Small intestine (tissue), 16 donors: ENCODE results near the gene ASCL2. TPM values are rescaled to one million over a fixed set of nuclear protein-coding genes. Genes with fewer than 3 reads are reported as not detected.

Experiments used
- DNase-seq, 2 donors: peaks; one replicate each; pipeline versions ENCODE4 v3.0.0 to v3.0.0-alpha.2; 2013
- FAIRE-seq: peaks from 2 replicates; lab custom pipeline; 2012; peaks lifted over from hg19 to GRCh38; lab: Jason Lieb, UNC
- H3K27ac ChIP-seq, 3 donors: one replicate each; pipeline ENCODE4 v1.5.1; 2013; ENCODE audit warnings: low read length in 2 of 3, mild to moderate bottlenecking in 2 of 3, control low read depth in 1 of 3, inconsistent platforms in 1 of 3, low read depth in 1 of 3, moderate library complexity in 1 of 3
- H3K27me3 ChIP-seq, 3 donors: one replicate each; pipeline ENCODE4 v1.6.1; 2013; ENCODE audit warnings: low read length in 3 of 3, inconsistent platforms in 1 of 3; ENCODE audit not compliant: control insufficient read depth in 3 of 3, insufficient read depth in 3 of 3
- H3K36me3 ChIP-seq, 3 donors: one replicate each; pipeline ENCODE4 v1.6.1; 2013; ENCODE audit warnings: low read length in 3 of 3, inconsistent platforms in 1 of 3, low read depth in 1 of 3, mild to moderate bottlenecking in 1 of 3, moderate library complexity in 1 of 3; ENCODE audit not compliant: control insufficient read depth in 3 of 3, insufficient read depth in 2 of 3
- H3K4me1 ChIP-seq, 3 donors: one replicate each; pipeline ENCODE4 v1.6.1; 2013; ENCODE audit warnings: low read length in 2 of 3, inconsistent platforms in 1 of 3, low read depth in 1 of 3, mild to moderate bottlenecking in 1 of 3, moderate library complexity in 1 of 3; ENCODE audit not compliant: control insufficient read depth in 3 of 3, insufficient read depth in 2 of 3
- H3K4me3 ChIP-seq, 3 donors: one replicate each; pipeline ENCODE4 v1.5.1; 2013; ENCODE audit warnings: low read length in 3 of 3, control low read depth in 1 of 3, inconsistent platforms in 1 of 3, low read depth in 1 of 3, mild to moderate bottlenecking in 1 of 3, moderate library complexity in 1 of 3
- H3K9me3 ChIP-seq, 2 donors: one replicate each; pipeline ENCODE4 v1.6.1; 2013; ENCODE audit warnings: low read depth in 1 of 2, low read length in 1 of 2; ENCODE audit not compliant: control insufficient read depth in 2 of 2, insufficient read depth in 1 of 2
- WGBS, 3 donors: extraction: QIAGEN DNeasy Blood & Tissue Kit; methylation state at CpG; one replicate each; pipeline ENCODE4 v1.1.7; 2013; 5-methylcytosine and 5-hydroxymethylcytosine counted together
- long read RNA-seq, 10 donors: transcript quantifications; one replicate each; lab custom pipeline, GENCODE V29; 2026
- polyA plus RNA-seq, 4 donors: library from polyadenylated mRNA; stranded (reverse) in 3 of 4; unstranded in 1 of 4; fragments of 200-250 nt in 3 of 4; fragments of 120-200 nt in 1 of 4; gene quantifications; one replicate each; pipeline versions ENCODE4 v1.2.1 to v1.2.3, GENCODE V29; 2013
- donor health status: healthy with polysubstance abuse.
- donor health status: control.
- donor health status: control.
- donor health status: Bipolar disorder and iron deficiency.
- donor health status: healthy.

ASCL2 gene, protein sequence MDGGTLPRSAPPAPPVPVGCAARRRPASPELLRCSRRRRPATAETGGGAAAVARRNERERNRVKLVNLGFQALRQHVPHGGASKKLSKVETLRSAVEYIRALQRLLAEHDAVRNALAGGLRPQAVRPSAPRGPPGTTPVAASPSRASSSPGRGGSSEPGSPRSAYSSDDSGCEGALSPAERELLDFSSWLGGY
- polyA plus RNA-seq = 10 to 100 TPM in 2 of 4 donors, 1 to 10 TPM in 1, under 1 TPM in 1; 0.89 to 16.5 (median 9.4) TPM
- long read RNA-seq, donor 1, transcript ASCL2-201 (2 exons, 1,852 nt) = major isoform, 53 of 59 reads
- long read RNA-seq, donor 1, partial matches to known transcripts = 0 of 59 reads
- long read RNA-seq, donor 1, other reads (novel, unspliced or antisense) = 6 of 59 reads
- long read RNA-seq, donor 2, transcript ASCL2-201 (2 exons, 1,852 nt) = major isoform, 6 of 11 reads
- long read RNA-seq, donor 2, partial matches to known transcripts = 5 of 11 reads
- long read RNA-seq, donor 2, other reads (novel, unspliced or antisense) = 0 of 11 reads
- long read RNA-seq, donor 3, transcript ASCL2-201 (2 exons, 1,852 nt) = major isoform, 14 of 14 reads
- long read RNA-seq, donor 3, partial matches to known transcripts = 0 of 14 reads
- long read RNA-seq, donor 3, other reads (novel, unspliced or antisense) = 0 of 14 reads
- long read RNA-seq, donor 4 = 0 reads
- long read RNA-seq, donor 5, transcript ASCL2-201 (2 exons, 1,852 nt) = major isoform, 8 of 18 reads
- long read RNA-seq, donor 5, partial matches to known transcripts = 10 of 18 reads
- long read RNA-seq, donor 5, other reads (novel, unspliced or antisense) = 0 of 18 reads
- long read RNA-seq, donor 6, transcript ASCL2-201 (2 exons, 1,852 nt) = major isoform, 28 of 48 reads
- long read RNA-seq, donor 6, partial matches to known transcripts = 20 of 48 reads
- long read RNA-seq, donor 6, other reads (novel, unspliced or antisense) = 0 of 48 reads
- long read RNA-seq, donor 7 = 0 reads
- long read RNA-seq, donor 8 = 0 reads
- long read RNA-seq, donor 9, transcript ASCL2-201 (2 exons, 1,852 nt) = major isoform, 9 of 9 reads
- long read RNA-seq, donor 9, partial matches to known transcripts = 0 of 9 reads
- long read RNA-seq, donor 9, other reads (novel, unspliced or antisense) = 0 of 9 reads
- long read RNA-seq, donor 10, transcript ASCL2-201 (2 exons, 1,852 nt) = major isoform, 14 of 28 reads
- long read RNA-seq, donor 10, partial matches to known transcripts = 14 of 28 reads
- long read RNA-seq, donor 10, other reads (novel, unspliced or antisense) = 0 of 28 reads

DNA sequence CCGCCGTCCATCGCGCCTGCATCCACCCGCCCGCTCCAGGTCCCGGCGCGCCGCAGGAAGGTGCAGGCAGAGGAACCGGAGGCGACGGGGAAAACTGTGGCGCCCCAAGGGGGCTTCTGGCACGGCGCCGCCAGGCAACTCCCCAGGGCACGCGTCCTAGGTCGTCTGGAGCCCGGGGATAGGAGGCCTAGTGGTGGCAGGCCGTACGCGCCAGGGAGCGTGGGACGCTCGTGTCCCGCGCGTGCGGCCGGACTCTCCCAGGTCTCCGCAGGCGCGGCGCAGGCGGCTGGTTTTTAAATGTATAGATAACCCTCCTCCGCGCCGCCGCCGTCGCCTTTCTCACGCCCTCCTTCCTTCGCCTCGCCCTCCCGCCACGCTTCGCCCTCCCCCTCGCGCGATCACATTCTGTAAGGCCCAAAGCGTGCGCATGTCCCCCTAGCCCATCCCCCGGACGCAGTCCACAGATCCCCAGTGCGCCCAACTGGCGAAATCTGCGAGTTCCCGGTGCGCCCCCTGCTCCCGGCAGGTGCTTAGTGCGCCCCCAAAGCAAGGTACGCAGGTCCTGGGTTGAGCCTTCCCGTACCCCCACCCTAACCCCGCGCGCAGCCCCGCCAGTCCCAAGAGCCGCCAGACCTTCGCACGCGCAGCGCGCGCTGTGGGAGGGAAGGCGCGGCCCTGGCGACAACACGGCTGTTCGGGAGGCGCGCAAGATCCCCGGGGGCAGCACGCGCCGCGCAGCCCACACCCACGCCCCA is at the start of gene ASCL2:
TSS of gene ASCL2 (minus strand) at position 267 of the 755 bp plus-strand sequence. CDS start at position 11, 256 bp downstream.
- DNase-seq = peak; percentile 20 to 71
- peaks cover 0 to 5% of the 10 kb centered on the region in 2 donors for H3K9me3 ChIP-seq
- H3K4me3 ChIP-seq = peak within 1 kb of the TSS in 2 of 3 donors; percentile 50 to 55
- H3K36me3 ChIP-seq = peaks cover 0 to 28% (median 0%) of the 10 kb centered on the region in 3 donors
- no peak for FAIRE-seq
- 2 to 4% (median 2%) methylated on average over 42 to 89 of the region's 89 CpGs for WGBS, 3 donors
- H3K27ac ChIP-seq = peak within 1 kb of the TSS; percentile 6 to 75 (median 66)
- H3K4me1 ChIP-seq = peaks cover 0 to 10% (median 3%) of the 10 kb centered on the region in 3 donors
- H3K27me3 ChIP-seq = peaks cover 0 to 29% (median 5%) of the 10 kb centered on the region in 3 donors

DNA sequence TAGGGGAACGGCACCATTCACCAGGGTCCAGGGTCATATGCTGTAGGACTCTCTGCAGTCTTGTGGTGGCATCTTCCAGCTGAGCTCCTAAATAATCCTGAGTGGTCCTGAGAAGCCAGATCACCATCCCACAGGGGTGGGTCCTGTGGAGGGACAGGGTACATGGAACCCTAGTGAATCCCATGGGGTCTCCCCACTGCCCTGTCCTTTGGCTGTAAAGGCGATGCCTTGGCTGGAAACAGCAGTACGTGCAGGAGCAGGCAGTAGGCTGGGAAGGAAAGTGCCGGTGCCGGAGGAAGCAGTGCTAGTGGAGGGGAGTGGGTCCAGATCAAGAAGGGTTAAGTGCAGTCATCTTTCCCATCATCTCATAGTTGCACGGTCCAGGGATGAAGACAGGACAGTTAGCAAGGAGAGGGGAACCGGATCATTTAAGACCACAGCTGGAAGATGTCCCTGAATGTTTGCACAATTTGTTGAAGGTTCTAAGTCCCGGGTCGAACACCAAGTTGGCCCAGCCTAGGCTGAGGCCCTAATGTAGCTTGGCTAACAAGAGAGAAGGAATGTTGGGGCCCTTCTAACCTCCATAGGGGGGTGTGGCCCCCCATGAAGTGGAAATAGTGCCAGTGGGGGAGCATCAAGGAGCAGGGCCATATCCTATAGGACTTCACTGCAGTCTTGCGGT is 49.5 kb upstream of the ASCL2 start:
- FAIRE-seq = no peak
- Histone ChIP-seq H3K9me3 (peaks cover 0 to 12% of the 10 kb centered on the region in 2 donors), H3K36me3 (no peaks in the 10 kb centered on the region), H3K27ac (no peak overlapping the region), H3K4me1 (no peaks in the 10 kb centered on the region), H3K4me3 (no peak overlapping the region), H3K27me3 (peaks cover 0 to 2% (median 0%) of the 10 kb centered on the region in 3 donors)
- 70 to 78% (median 74%) methylated on average over 10 of the region's 10 CpGs for WGBS, 3 donors
- DNase-seq = no peak

DNA sequence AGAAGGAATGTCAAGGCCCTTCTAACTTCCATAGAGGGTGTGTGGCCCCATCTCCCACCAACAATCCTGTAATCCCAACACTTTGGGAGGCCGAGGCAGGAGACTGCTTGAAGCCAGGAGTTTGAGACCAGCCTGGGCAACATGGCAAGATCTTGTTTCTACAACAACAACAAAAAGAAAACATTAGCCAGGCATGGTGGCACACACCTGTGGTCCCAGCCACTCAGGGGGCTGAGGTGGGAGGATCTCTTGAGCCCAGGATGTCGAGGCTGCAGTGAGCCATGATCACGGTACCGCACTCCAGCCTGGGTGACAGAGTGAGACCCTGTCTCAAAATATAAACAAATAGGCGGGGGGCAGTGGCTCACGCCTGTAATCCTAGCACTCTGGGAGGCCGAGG is 48.3 kb upstream of the ASCL2 start:
- Histone ChIP-seq H3K27me3 (peaks cover 0 to 2% (median 0%) of the 10 kb centered on the region in 3 donors), H3K4me1 (peaks cover 0 to 7% (median 3%) of the 10 kb centered on the region in 3 donors), H3K27ac (no peak overlapping the region), H3K4me3 (no peak overlapping the region), H3K36me3 (no peaks in the 10 kb centered on the region), H3K9me3 (peaks cover 0 to 12% of the 10 kb centered on the region in 2 donors)
- 79 to 92% (median 85%) methylated on average over 7 of the region's 7 CpGs for WGBS, 3 donors
- no peak for DNase-seq
- no peak for FAIRE-seq

DNA sequence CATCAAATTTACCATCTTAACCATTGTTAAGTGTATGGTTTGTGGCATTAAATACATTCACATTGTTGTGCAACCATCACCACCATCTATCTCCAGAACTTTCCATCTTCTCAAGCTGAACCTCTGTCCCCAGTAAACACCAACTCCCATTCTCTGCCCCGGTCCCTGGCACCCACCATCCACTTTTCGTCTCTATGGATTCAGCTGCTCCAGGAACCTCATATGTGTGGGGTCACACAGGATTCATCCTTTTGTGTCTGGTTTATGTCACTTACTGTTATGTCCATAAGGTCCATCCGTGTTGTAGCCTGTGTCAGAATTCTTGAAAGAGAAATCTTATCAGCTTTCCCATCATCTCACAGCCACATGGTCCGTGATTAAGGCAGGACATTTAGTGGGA is 47.7 kb upstream of the ASCL2 start:
- WGBS, 3 donors = 83 to 92% (median 85%) methylated on average over 4 of the region's 4 CpGs
- no peak overlapping the region for H3K27ac ChIP-seq
- H3K9me3 ChIP-seq = peaks cover 0 to 12% of the 10 kb centered on the region in 2 donors
- no peak for DNase-seq
- H3K36me3 ChIP-seq = no peaks in the 10 kb centered on the region
- H3K4me3 ChIP-seq = no peak overlapping the region
- peaks cover 0 to 7% (median 3%) of the 10 kb centered on the region in 3 donors for H3K4me1 ChIP-seq
- FAIRE-seq = no peak
- H3K27me3 ChIP-seq = peaks cover 0 to 2% (median 0%) of the 10 kb centered on the region in 3 donors

DNA sequence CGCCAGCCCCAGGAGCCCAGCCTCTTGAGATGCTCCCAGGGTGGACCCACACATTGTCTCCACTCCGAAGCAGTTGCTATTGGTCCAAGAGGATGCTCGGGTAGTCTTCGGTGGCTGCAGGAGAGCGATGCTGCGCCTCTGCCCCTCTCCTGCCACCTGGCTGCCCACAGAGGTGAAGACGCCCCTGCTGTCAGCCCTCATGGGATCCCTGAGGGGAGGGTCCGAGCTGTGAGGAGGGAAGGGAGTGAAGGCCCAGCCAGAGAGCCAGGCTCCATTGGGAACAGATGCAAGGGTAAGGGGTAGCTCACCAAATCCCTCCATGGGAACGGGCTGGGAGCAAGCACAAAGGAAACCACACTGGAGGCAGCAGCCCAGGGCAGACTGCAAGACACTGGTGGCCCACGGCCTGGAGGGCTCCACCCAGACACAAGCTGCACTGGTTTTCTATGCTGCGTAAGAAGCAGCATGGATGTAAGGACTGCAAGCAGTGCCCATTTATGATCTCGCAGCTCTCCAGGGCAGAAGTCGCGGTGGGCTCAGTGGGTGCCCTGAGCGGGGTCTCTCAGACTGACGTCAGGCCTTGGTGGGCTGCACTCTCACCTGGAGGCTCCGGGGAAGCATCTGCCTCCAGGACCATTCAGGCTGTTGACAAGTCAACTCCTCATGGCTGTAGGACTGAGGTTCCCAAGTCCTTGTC is 47.1 kb upstream of the ASCL2 start:
- WGBS, 3 donors = 88 to 92% (median 91%) methylated on average over 17 of the region's 17 CpGs
- Histone ChIP-seq H3K27ac (no peak overlapping the region), H3K9me3 (peaks cover 0 to 12% of the 10 kb centered on the region in 2 donors), H3K27me3 (peaks cover 0 to 2% (median 0%) of the 10 kb centered on the region in 3 donors), H3K36me3 (no peaks in the 10 kb centered on the region), H3K4me1 (peaks cover 0 to 7% (median 3%) of the 10 kb centered on the region in 3 donors), H3K4me3 (no peak overlapping the region)
- FAIRE-seq (no peak), DNase-seq (no peak)

DNA sequence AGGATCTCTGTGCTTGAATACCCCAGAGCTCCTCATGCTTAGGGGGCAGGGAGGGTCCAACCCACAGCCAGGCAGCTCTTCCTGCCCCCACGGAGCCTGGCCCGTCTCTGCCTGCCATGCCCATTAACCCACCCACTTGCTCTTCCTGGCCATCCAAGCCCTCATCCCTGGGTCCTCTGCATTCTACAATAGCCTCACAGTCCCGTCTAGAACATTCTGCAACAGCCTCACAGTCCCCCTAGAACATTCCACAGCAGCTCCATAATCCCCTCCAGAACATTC is 46.5 kb upstream of the ASCL2 start:
- H3K27ac ChIP-seq = no peak overlapping the region
- peaks cover 0 to 7% (median 3%) of the 10 kb centered on the region in 3 donors for H3K4me1 ChIP-seq
- 81 to 92% (median 85%) methylated on average over 3 of the region's 3 CpGs for WGBS, 3 donors
- FAIRE-seq = no peak
- H3K27me3 ChIP-seq = peaks cover 0 to 2% (median 0%) of the 10 kb centered on the region in 3 donors
- DNase-seq = no peak
- H3K4me3 ChIP-seq = no peak overlapping the region
- no peaks in the 10 kb centered on the region for H3K36me3 ChIP-seq
- peaks cover 0 to 12% of the 10 kb centered on the region in 2 donors for H3K9me3 ChIP-seq
